ENCODE data around the gene PLB1.

Gene PLB1

GRCh38 chr2:28668106-28668814 lies 172.4 kb downstream of the PLB1 start:
- no peak for DNase-seq (ENCODE audit: low read depth)

GRCh38 chr2:28668880-28669279 lies 173.0 kb downstream of the PLB1 start:
- DNase-seq (ENCODE audit: low read depth): no peak

- no peak for DNase-seq (ENCODE audit: low read depth)
Measured at GRCh38 chr2:28670856-28671255, 175.0 kb downstream of the PLB1 start.

- DNase-seq (ENCODE audit: low read depth): no peak
Measured at GRCh38 chr2:28673338-28673737, 177.5 kb downstream of the PLB1 start.

- no peak for DNase-seq (ENCODE audit: low read depth)
Measured at GRCh38 chr2:28674062-28674712, 178.3 kb downstream of the PLB1 start.

- DNase-seq (ENCODE audit: low read depth): no peak
Measured at GRCh38 chr2:28674713-28675068, 178.8 kb downstream of the PLB1 start.

- DNase-seq (ENCODE audit: low read depth): no peak
Measured at GRCh38 chr2:28676152-28676835, 180.4 kb downstream of the PLB1 start.

GRCh38 chr2:28678175-28678855 lies 182.5 kb downstream of the PLB1 start:
- no peak for DNase-seq (ENCODE audit: low read depth)

GRCh38 chr2:28678944-28679343 lies 183.1 kb downstream of the PLB1 start:
- no peak for DNase-seq (ENCODE audit: low read depth)

GRCh38 chr2:28680657-28681056 lies 184.8 kb downstream of the PLB1 start:
- no peak for DNase-seq (ENCODE audit: low read depth)

GRCh38 chr2:28681158-28681571 lies 185.3 kb downstream of the PLB1 start:
- peak; percentile 15 for DNase-seq (ENCODE audit: low read depth)

- no peak for DNase-seq (ENCODE audit: low read depth)
Measured at GRCh38 chr2:28681606-28682005, 185.7 kb downstream of the PLB1 start.

- no peak for DNase-seq (ENCODE audit: low read depth)
Measured at GRCh38 chr2:28683100-28683706, 187.3 kb downstream of the PLB1 start.

GRCh38 chr2:28684142-28684858 lies 188.4 kb downstream of the PLB1 start:
- DNase-seq (ENCODE audit: low read depth): no peak

GRCh38 chr2:28687171-28687570 lies 191.3 kb downstream of the PLB1 start:
- DNase-seq (ENCODE audit: low read depth): no peak

GRCh38 chr2:28687640-28688385 lies 192.0 kb downstream of the PLB1 start:
- DNase-seq (ENCODE audit: low read depth): no peak

GRCh38 chr2:28688818-28689217 lies 193.0 kb downstream of the PLB1 start:
- DNase-seq (ENCODE audit: low read depth): no peak

- no peak for DNase-seq (ENCODE audit: low read depth)
Measured at GRCh38 chr2:28689771-28690170, 193.9 kb downstream of the PLB1 start.

GRCh38 chr2:28692411-28692810 lies 196.6 kb downstream of the PLB1 start:
- DNase-seq (ENCODE audit: low read depth): no peak

- DNase-seq (ENCODE audit: low read depth): no peak
Measured at GRCh38 chr2:28693223-28693622, 197.4 kb downstream of the PLB1 start.
